Lower lobe of right lung (tissue), 2 donors: ENCODE measurements around the gene HIKESHI. TPM values are rescaled to one million over a fixed set of nuclear protein-coding genes. Genes with fewer than 3 reads are reported as not detected.
"Not testable (repeated sequence)": the region's sequence is repeated elsewhere in the genome, so short reads cannot be mapped to it uniquely, and the experiment has no call there.

ENCODE experiments used
- ATAC-seq, 2 donors: fragments of 200-7000 bp; cut with Tn5 transposase; one replicate each; pipeline ENCODE4 v1.9.1; 2020 to 2022; ENCODE audit warnings: mild to moderate bottlenecking in 2 of 2, moderate library complexity in 2 of 2
- DNase-seq: peaks from one replicate; pipeline ENCODE4 v3.0.0-alpha.2; 2020
- H3K27ac ChIP-seq: fragments of 200-600 bp; one replicate; pipeline ENCODE4 v1.8.0; 2022
- H3K27me3 ChIP-seq: fragments of 200-600 bp; one replicate; pipeline ENCODE4 v1.8.0; 2022; ENCODE audit warnings: low read depth
- H3K36me3 ChIP-seq: fragments of 200-600 bp; one replicate; pipeline ENCODE4 v1.8.0; 2022; ENCODE audit warnings: mild to moderate bottlenecking
- H3K4me1 ChIP-seq: fragments of 200-600 bp; one replicate; pipeline ENCODE4 v1.8.0; 2022
- H3K4me3 ChIP-seq: fragments of 200-600 bp; one replicate; pipeline ENCODE4 v1.8.0; 2022; ENCODE audit warnings: mild to moderate bottlenecking
- H3K9me3 ChIP-seq: fragments of 200-600 bp; one replicate; pipeline ENCODE4 v1.8.0; 2022
- CTCF ChIP-seq: fragments of 200-600 bp; IDR thresholded peaks from one replicate; pipeline ENCODE4 v1.8.0; 2022; ENCODE audit warnings: antibody characterized with exemption, mild to moderate bottlenecking
- intact Hi-C: fragments of 100-400 bp; cut with DNase I; formaldehyde crosslinking; loops from one replicate; pipeline ENCODE4 v1.11.0; 2022
- total RNA-seq: library from RNA; stranded (reverse); fragmentation: NEBNext Ultra II Directional; extraction: Animal tissue kit (Norgen Biotek cat#: 25700); gene quantifications from one replicate; pipeline ENCODE4 v1.2.1, GENCODE V29; 2021
- donor health status: DM: no; HTN: yes; CAD: no; lungs with severe emphysema.

The HIKESHI gene
- total RNA-seq, 1 donor from 2014 or later, result 29.5 TPM

- Histone ChIP-seq H3K4me1 (no peaks in the 10 kb centered on the region), H3K4me3 (no peak overlapping the region), H3K27me3 (no peaks in the 10 kb centered on the region), H3K27ac (no peak overlapping the region), H3K36me3 (peaks cover 13% of the 10 kb centered on the region), H3K9me3 (no peaks in the 10 kb centered on the region)
- no peak for TF ChIP-seq CTCF
- DNase-seq (no peak), ATAC-seq (no peak)
- intact Hi-C loops, result no loop called here
Measured at GRCh38 chr11:86287468-86287796, 14.6 kb upstream of the HIKESHI start.

- no peaks in the 10 kb centered on the region for H3K27me3 ChIP-seq
- TF ChIP-seq CTCF, result no peak
- no peaks in the 10 kb centered on the region for H3K9me3 ChIP-seq
- ATAC-seq, result no peak
- no peak overlapping the region for H3K27ac ChIP-seq
- intact Hi-C loops, result no loop called here
- H3K4me3 ChIP-seq, result no peak overlapping the region
- no peaks in the 10 kb centered on the region for H3K4me1 ChIP-seq
- H3K36me3 ChIP-seq, result peaks cover 13% of the 10 kb centered on the region
- DNase-seq, result no peak
Measured at GRCh38 chr11:86288776-86289507, 13.1 kb upstream of the HIKESHI start.

- H3K9me3 ChIP-seq, H3K36me3 ChIP-seq, intact Hi-C loops, H3K4me1 ChIP-seq, H3K4me3 ChIP-seq, DNase-seq, H3K27ac ChIP-seq, ATAC-seq, H3K27me3 ChIP-seq: not testable (repeated sequence)
Measured at GRCh38 chr11:86289508-86290280, 12.3 kb upstream of the HIKESHI start.

- H3K4me1 ChIP-seq, result no peaks in the 10 kb centered on the region
- no peaks in the 10 kb centered on the region for H3K9me3 ChIP-seq
- ATAC-seq (peak; percentile 59 to 64), DNase-seq (no peak)
- no peak overlapping the region for H3K27ac ChIP-seq
- intact Hi-C loops, result no loop called here
- no peak overlapping the region for H3K4me3 ChIP-seq
- H3K27me3 ChIP-seq, result no peaks in the 10 kb centered on the region
- TF ChIP-seq CTCF, result peak; percentile 67
- H3K36me3 ChIP-seq, result no peaks in the 10 kb centered on the region
Measured at GRCh38 chr11:86291466-86292262, 10.4 kb upstream of the HIKESHI start.

GRCh38 chr11:86292912-86293616 lies 9.0 kb upstream of the HIKESHI start:
- no peak for ATAC-seq

More at GRCh38 chr11:86292912-86293616, 9.0 kb upstream of the HIKESHI start:
- H3K4me1 ChIP-seq, result no peaks in the 10 kb centered on the region
- H3K9me3 ChIP-seq, result no peaks in the 10 kb centered on the region
- intact Hi-C loops, result no loop called here
- H3K27ac ChIP-seq, result no peak overlapping the region
- H3K36me3 ChIP-seq, result no peaks in the 10 kb centered on the region
- H3K4me3 ChIP-seq, result no peak overlapping the region
- no peak for DNase-seq
- H3K27me3 ChIP-seq, result no peaks in the 10 kb centered on the region
- TF ChIP-seq CTCF, result no peak
